Endothelial cell of umbilical vein (primary cell): ENCODE measurements around the gene COL5A1. TPM values are rescaled to one million over a fixed set of nuclear protein-coding genes. Genes with fewer than 3 reads are reported as not detected.

Experiments used
- BruUV-seq: library from RNA; stranded (reverse); fragments of 400-500 nt; replicated peaks from 2 replicates; lab custom pipeline; 2021; lab: Mats Ljungman, UMichigan
- CTCF ChIA-PET: fragments of 300-600, 350-600 bp; sonication (Branson Sonifier 250); formaldehyde crosslinking; loops from one replicate; lab custom pipeline; 2021; ENCODE audit warnings: antibody characterized with exemption, inconsistent platforms; lab: Charles Lee
- POLR2A ChIA-PET: fragments of 300-600, 350-600 bp; sonication (Branson Sonifier 250); formaldehyde crosslinking; loops from one replicate; lab custom pipeline; 2021; ENCODE audit warnings: antibody characterized with exemption, inconsistent platforms; lab: Charles Lee
- DNase-seq: peaks from one replicate; pipeline ENCODE4 v3.0.0-alpha.2; 2011; ENCODE audit warnings: low read depth, low spot score
- FAIRE-seq: peaks from 2 replicates; lab custom pipeline; 2011; peaks lifted over from hg19 to GRCh38; lab: Jason Lieb, UNC
- H2AFZ ChIP-seq: 2 replicates; pipeline ENCODE4 v1.6.0; 2012; ENCODE audit warnings: low read depth, low read length, control low read depth, inconsistent platforms
- H3K27ac ChIP-seq: 2 replicates; pipeline ENCODE4 v1.5.1; 2011; ENCODE audit warnings: low read depth, mild to moderate bottlenecking, control low read depth, low read length, moderate library complexity; ENCODE audit not compliant: insufficient read depth
- H3K27me3 ChIP-seq, 2 experiments: 2 replicates each; pipeline versions ENCODE4 v1.6.0 to v1.6.1; 2011; ENCODE audit warnings: low read length in 2 of 2, mixed read lengths in 1 of 2; ENCODE audit not compliant: control insufficient read depth in 2 of 2, insufficient read depth in 2 of 2
- H3K36me3 ChIP-seq, 2 experiments: 2 replicates in 1 of 2; 3 replicates in 1 of 2; pipeline ENCODE4 v1.5.1; 2011; ENCODE audit warnings: low read length in 2 of 2, mild to moderate bottlenecking in 1 of 2, moderate library complexity in 1 of 2; ENCODE audit not compliant: control insufficient read depth in 2 of 2, insufficient read depth in 2 of 2; ENCODE audit errors: extremely low read depth in 1 of 2
- H3K4me1 ChIP-seq: 3 replicates; pipeline ENCODE4 v1.5.1; 2011; ENCODE audit warnings: mild to moderate bottlenecking, low read length; ENCODE audit not compliant: control insufficient read depth, insufficient read depth; ENCODE audit errors: extremely low read depth
- H3K4me2 ChIP-seq: 2 replicates; pipeline ENCODE4 v1.6.1; 2011; ENCODE audit warnings: low read length, control low read depth, mixed read lengths; ENCODE audit not compliant: insufficient read depth
- H3K4me3 ChIP-seq, 3 experiments: fragments of 200-600 bp in 1 of 3; sonication (generic), shearing (Covaris generic) in 1 of 3; replicated peaks in 1 of 3; 2 replicates each; pipeline ENCODE4 v1.5.1; 2011 to 2016; ENCODE audit warnings: control low read depth in 3 of 3, low read length in 3 of 3, mild to moderate bottlenecking in 2 of 3, inconsistent platforms in 1 of 3, low read depth in 1 of 3, moderate library complexity in 1 of 3; ENCODE audit not compliant: insufficient read depth in 1 of 3
- H3K79me2 ChIP-seq: 2 replicates; pipeline ENCODE4 v1.6.0; 2012; ENCODE audit warnings: low read length, inconsistent platforms; ENCODE audit not compliant: control insufficient read depth, insufficient read depth
- H3K9ac ChIP-seq: replicated peaks from 2 replicates; pipeline ENCODE3; 2011; ENCODE audit warnings: low read length, control low read depth; ENCODE audit not compliant: insufficient read depth; ENCODE audit errors: extremely low read depth
- H3K9me1 ChIP-seq: replicated peaks from 3 replicates; pipeline ENCODE4 v1.6.0; 2011; ENCODE audit warnings: mild to moderate bottlenecking, low read length; ENCODE audit not compliant: control insufficient read depth, insufficient read depth; ENCODE audit errors: extremely low read depth
- H3K9me3 ChIP-seq: replicated peaks from 2 replicates; pipeline ENCODE4 v1.5.1; 2012; ENCODE audit warnings: low read length, inconsistent platforms; ENCODE audit not compliant: control insufficient read depth, insufficient read depth
- H4K20me1 ChIP-seq: replicated peaks from 2 replicates; pipeline ENCODE3; 2011; ENCODE audit warnings: mild to moderate bottlenecking, low read length; ENCODE audit not compliant: control insufficient read depth, insufficient read depth; ENCODE audit errors: extremely low read depth
- CTCF ChIP-seq, 2 donors: IDR thresholded peaks; 1 replicate in 1 of 2; 2 replicates in 1 of 2; pipeline ENCODE4 v1.5.1; 2011; ENCODE audit warnings: low read length in 2 of 2, mild to moderate bottlenecking in 2 of 2, moderate library complexity in 2 of 2, control low read depth in 1 of 2, inconsistent platforms in 1 of 2, low read depth in 1 of 2; ENCODE audit not compliant: insufficient read depth in 1 of 2; ENCODE audit errors: extremely low read depth in 1 of 2
- EZH2 ChIP-seq: IDR thresholded peaks from 2 replicates; pipeline ENCODE4 v1.6.1; 2012; ENCODE audit warnings: borderline replicate concordance, low read depth, mild to moderate bottlenecking, moderate library complexity, low read length, inconsistent platforms; ENCODE audit not compliant: severe bottlenecking
- FOS ChIP-seq: IDR thresholded peaks from 2 replicates; pipeline ENCODE4 v1.6.1; 2011; ENCODE audit warnings: mild to moderate bottlenecking, low read length, moderate library complexity, borderline replicate concordance; ENCODE audit not compliant: insufficient read depth
- JUN ChIP-seq: IDR thresholded peaks from 2 replicates; pipeline ENCODE4 v1.6.1; 2011; ENCODE audit warnings: borderline replicate concordance, low read depth; ENCODE audit not compliant: insufficient read length, insufficient read depth
- MYC ChIP-seq: IDR thresholded peaks from one replicate; pipeline ENCODE4 v1.6.1; 2011; ENCODE audit warnings: mild to moderate bottlenecking, low read depth, low read length
- POLR2A ChIP-seq: IDR thresholded peaks from 2 replicates; pipeline ENCODE4 v1.6.1; 2012; ENCODE audit warnings: low read depth, mild to moderate bottlenecking, control low read depth, low read length
- POLR2AphosphoS5 ChIP-seq: IDR thresholded peaks from 2 replicates; pipeline ENCODE4 v1.6.1; 2012; ENCODE audit warnings: low read depth, mild to moderate bottlenecking, control low read depth, low read length, moderate library complexity; ENCODE audit not compliant: insufficient read depth
- dilution Hi-C: fragments of 300-500 bp; cut with MboI; formaldehyde crosslinking; loops from one replicate; pipeline ENCODE4 v1.15.0; 2019; ENCODE audit warnings: low sequenced_read_pairs; ENCODE audit not compliant: extremely low pct_ligation_motif_present
- intact Hi-C: fragments of 100-400 bp; cut with micrococcal nuclease; formaldehyde crosslinking; loops from one replicate; pipeline ENCODE4 v1.10.0; 2022
- polyA plus RNA-seq, 4 experiments: library from polyadenylated mRNA; depleted of rRNA in 3 of 4; stranded (reverse) in 3 of 4; unstranded in 1 of 4; fragments of >200 nt; gene quantifications; 2 replicates each; pipeline versions ENCODE4 v1.2.1 to v1.2.3, GENCODE V29; 2011 to 2012; ENCODE audit warnings: missing spikeins in 1 of 4
- total RNA-seq: library from RNA; stranded (reverse); gene quantifications from 2 replicates; pipeline ENCODE4 v1.2.3, GENCODE V29; 2021

Gene COL5A1
- total and polyA plus RNA-seq, 2 donors (not counting 3 experiments of a cell fraction or from before 2014, with no cell fraction given): 97.4 to 175 TPM

- dilution Hi-C loops: no loop called here
- no peak overlapping the region for H2AFZ ChIP-seq
- no peaks in the 10 kb centered on the region for H3K79me2 ChIP-seq
- ChIA-PET CTCF (no interaction called here), POLR2A (no interaction called here)
- no peak overlapping the region for H3K27ac ChIP-seq
- peaks cover 0 to 9% of the 10 kb centered on the region in 2 experiments for H3K36me3 ChIP-seq
- H3K27me3 ChIP-seq: no peaks in the 10 kb centered on the region
- intact Hi-C loops: no loop called here
- FAIRE-seq: no peak
- H3K4me1 ChIP-seq: no peaks in the 10 kb centered on the region
- H3K9ac ChIP-seq: no peak overlapping the region
- H3K4me3 ChIP-seq: no peak overlapping the region
- H3K4me2 ChIP-seq: no peak overlapping the region
- H3K9me3 ChIP-seq: no peaks in the 10 kb centered on the region
- BruUV-seq: no TSS peak
- TF ChIP-seq MYC (no peak), EZH2 (no peak), POLR2A (no peak)
- no peaks in the 10 kb centered on the region for H3K9me1 ChIP-seq
- no peak for DNase-seq
- H4K20me1 ChIP-seq: no peaks in the 10 kb centered on the region
These were observed 205.1 kb downstream of the COL5A1 start for GRCh38 chr9:134846699-134847098.

DNA sequence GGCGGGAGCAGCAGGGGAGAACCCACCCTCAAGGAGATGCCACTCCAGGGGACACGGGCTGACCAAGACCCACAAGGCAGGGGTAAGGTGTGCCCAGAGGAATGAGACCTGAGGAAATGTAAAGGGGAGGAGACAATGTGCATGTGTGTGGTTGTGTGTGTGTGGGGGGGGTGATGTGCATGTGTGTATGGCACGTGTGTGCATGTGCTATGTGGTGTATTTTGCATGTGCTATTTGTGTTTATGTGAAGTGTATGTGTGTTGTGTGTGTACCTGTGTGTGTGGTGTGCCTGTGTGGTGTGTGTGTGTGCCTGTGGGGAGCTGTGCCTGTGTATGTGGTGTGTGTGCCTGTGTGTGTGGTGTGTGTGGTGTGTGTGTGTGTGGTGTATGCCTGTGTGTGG, 205.5 kb downstream of the COL5A1 start:
- Histone ChIP-seq H3K4me3 (no peak overlapping the region), H3K27me3 (no peaks in the 10 kb centered on the region), H3K4me2 (no peak overlapping the region), H3K4me1 (no peaks in the 10 kb centered on the region), H3K27ac (no peak overlapping the region), H3K9me3 (no peaks in the 10 kb centered on the region), H3K79me2 (no peaks in the 10 kb centered on the region), H3K9me1 (no peaks in the 10 kb centered on the region), H3K36me3 (peaks cover 0 to 9% of the 10 kb centered on the region in 2 experiments), H4K20me1 (no peaks in the 10 kb centered on the region), H3K9ac (no peak overlapping the region), H2AFZ (no peak overlapping the region)
- ChIA-PET POLR2A (no interaction called here), CTCF (no interaction called here)
- no peak for TF ChIP-seq CTCF (IDR thresholded peaks at IDR 0.05; ENCODE audit: extremely low read depth in 1 of 2, insufficient read depth in 1 of 2, low read depth in 1 of 2, low read length in 2 of 2)
- no peak for TF ChIP-seq JUN
- TF ChIP-seq MYC: no peak
- no peak for TF ChIP-seq POLR2AphosphoS5
- TF ChIP-seq FOS: no peak
- dilution Hi-C loops: no loop called here
- no TSS peak for BruUV-seq
- DNase-seq (no peak), FAIRE-seq (no peak)
- intact Hi-C loops: no loop called here
